Brain microvascular endothelial cell (primary cell): ENCODE results near the gene PAQR5.
"Not testable (repeated sequence)": the region's sequence is repeated elsewhere in the genome, so short reads cannot be mapped to it uniquely, and the experiment has no call there.

Experiments used
- DNase-seq: peaks from one replicate; pipeline ENCODE4 v3.0.0-alpha.2; 2020
- H3K27ac ChIP-seq: fragments of 250-450 bp; sonication (Bioruptor Pico); 2 replicates; pipeline ENCODE4 v1.5.1; 2020; ENCODE audit warnings: mild to moderate bottlenecking, moderate library complexity
- H3K27me3 ChIP-seq: fragments of 250-450 bp; sonication (Bioruptor Pico); replicated peaks from 2 replicates; pipeline ENCODE4 v1.5.1; 2020; ENCODE audit warnings: mild to moderate bottlenecking
- H3K36me3 ChIP-seq: fragments of 250-450 bp; sonication (Bioruptor Pico); replicated peaks from 2 replicates; pipeline ENCODE4 v1.5.1; 2020; ENCODE audit warnings: mild to moderate bottlenecking
- H3K4me3 ChIP-seq: 2 replicates; pipeline ENCODE4 v1.5.1; 2011; ENCODE audit warnings: low read depth, mild to moderate bottlenecking, control low read depth, low read length, moderate library complexity
- CTCF ChIP-seq: IDR thresholded peaks from 2 replicates; pipeline ENCODE4 v1.5.1; 2011; ENCODE audit warnings: low read depth, mild to moderate bottlenecking, moderate library complexity, low read length, control low read depth, inconsistent platforms; ENCODE audit errors: missing control alignments
- in situ Hi-C: cut with HindIII; loops from 2 replicates; pipeline ENCODE4 v1.10.0; 2017; ENCODE audit warnings: low sequenced_read_pairs, low pct_ligation_motif_present

The PAQR5 gene

DNA sequence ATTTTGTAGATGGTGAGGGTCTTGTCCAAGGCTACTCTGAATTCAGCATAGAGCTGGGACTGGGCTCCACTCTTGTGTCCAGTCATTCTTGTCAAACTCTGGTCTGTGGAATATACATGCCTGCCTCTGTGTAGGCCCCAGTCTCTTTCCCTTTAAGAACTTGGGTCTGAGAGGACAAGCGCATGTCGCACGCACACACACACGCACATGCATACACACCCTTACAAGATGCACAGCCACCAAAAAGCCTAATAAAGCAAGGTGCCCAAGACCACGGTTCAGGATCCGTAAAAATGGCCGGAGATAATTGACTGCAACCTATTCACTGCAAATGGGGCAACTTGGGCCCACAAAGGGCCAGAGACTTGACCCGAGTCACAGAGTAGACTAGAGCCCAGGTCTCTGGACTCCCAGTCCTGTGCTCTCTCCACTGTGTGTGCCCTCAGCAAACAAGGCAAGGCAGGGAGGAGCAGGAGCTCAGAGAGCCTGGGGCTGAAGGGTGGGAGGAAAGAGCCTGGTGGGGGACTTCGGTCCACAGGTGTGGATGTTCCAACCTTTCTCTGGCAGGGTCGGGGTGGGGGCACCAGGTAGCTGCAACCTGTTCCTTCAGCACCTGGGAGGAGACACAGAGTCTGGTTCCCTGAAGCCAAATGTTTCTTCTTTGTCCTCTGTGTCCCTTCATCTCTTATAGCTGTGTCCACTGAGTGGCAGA is 914 bp upstream of the PAQR5 start:
- Histone ChIP-seq H3K27ac (no peak overlapping the region), H3K4me3 (no peak overlapping the region), H3K27me3 (no peaks in the 10 kb centered on the region), H3K36me3 (no peaks in the 10 kb centered on the region)
- TF ChIP-seq CTCF = no peak
- DNase-seq = no peak
- in situ Hi-C loops = no loop called here

DNA sequence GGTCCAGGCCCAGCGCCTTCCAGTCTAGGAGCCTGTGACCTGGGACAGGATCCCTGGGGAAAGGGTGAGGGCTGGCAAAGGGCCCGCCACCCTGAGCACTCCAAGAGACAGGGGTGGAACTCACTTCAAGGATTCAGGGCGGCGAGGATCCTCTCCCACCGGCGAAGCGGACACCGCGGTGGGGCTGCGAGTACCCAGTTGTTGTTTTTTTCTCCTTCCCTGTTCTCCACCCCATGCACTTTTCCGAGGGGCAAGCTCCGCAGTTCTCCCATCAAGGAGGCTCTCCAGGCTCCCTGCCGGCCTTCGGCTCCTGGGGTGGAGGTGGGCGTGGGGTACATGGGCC is 387 bp upstream of the PAQR5 start:
- no peak for DNase-seq
- H3K36me3 ChIP-seq = no peaks in the 10 kb centered on the region
- no peak overlapping the region for H3K27ac ChIP-seq
- no peak overlapping the region for H3K4me3 ChIP-seq
- in situ Hi-C loops = no loop called here
- TF ChIP-seq CTCF = no peak
- H3K27me3 ChIP-seq = no peaks in the 10 kb centered on the region

DNA sequence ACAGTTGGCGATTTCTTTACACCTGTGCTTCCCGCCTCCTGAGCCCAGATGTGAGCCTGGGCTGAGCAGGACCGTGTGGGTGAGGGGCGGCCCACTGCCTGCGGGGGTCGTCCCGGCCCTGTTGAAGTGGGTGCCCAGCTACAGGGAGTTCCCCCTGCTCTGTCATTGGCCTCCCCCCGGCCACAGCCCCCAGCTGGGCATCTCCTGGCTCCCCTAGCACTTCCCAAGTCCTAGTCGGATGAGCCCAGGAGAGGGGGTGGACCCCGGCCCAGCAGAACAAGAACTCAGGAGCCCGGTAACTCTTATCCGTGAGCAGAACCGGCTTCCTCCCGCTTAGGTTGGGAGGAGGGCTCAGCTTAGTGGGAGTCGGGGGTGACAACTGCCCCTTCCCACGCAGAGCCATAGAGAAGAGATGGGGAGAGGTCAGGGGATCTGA is 757 bp downstream of the PAQR5 start:
- no peak overlapping the region for H3K27ac ChIP-seq
- in situ Hi-C loops = no loop called here
- TF ChIP-seq CTCF = no peak
- H3K27me3 ChIP-seq = no peaks in the 10 kb centered on the region
- peak overlapping the region; percentile 45 for H3K4me3 ChIP-seq
- H3K36me3 ChIP-seq = no peaks in the 10 kb centered on the region
- DNase-seq = no peak

- no peak for DNase-seq
- TF ChIP-seq CTCF = no peak
- no peaks in the 10 kb centered on the region for H3K36me3 ChIP-seq
- H3K4me3 ChIP-seq = no peak overlapping the region
- in situ Hi-C loops = no loop called here
- H3K27me3 ChIP-seq = no peaks in the 10 kb centered on the region
- H3K27ac ChIP-seq = no peak overlapping the region
Observed at GRCh38 chr15:69299943-69300588, 1.4 kb downstream of the PAQR5 start.

GRCh38 chr15:69301101-69301500 is 2.4 kb downstream of the PAQR5 start:
- H3K4me3 ChIP-seq, H3K36me3 ChIP-seq, H3K27me3 ChIP-seq, H3K27ac ChIP-seq, DNase-seq, in situ Hi-C loops: not testable (repeated sequence)

DNA sequence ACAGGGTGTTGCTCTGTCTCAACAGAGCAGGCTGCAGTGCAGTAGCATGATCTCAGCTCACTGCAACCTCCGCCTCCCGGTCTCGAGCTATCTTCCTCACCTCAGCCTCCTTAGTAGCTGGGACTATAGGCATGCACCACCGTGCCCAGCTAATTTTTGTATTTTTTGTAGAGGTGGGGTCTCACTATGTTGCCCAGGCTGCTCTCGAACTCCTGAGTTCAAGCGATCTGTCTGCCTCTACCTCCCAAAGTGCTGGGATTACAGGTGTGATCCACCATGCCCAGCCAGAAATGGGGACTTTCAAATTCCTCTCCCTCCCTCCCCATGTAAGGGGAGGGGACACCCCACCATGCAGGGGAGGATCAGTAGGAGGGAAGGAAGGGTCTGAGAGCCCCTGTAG is 3.4 kb downstream of the PAQR5 start:
- DNase-seq, in situ Hi-C loops, H3K4me3 ChIP-seq, H3K36me3 ChIP-seq, H3K27ac ChIP-seq, H3K27me3 ChIP-seq: not testable (repeated sequence)

GRCh38 chr15:69302929-69303328 is 4.2 kb downstream of the PAQR5 start:
- Histone ChIP-seq H3K27ac (no peak overlapping the region), H3K36me3 (no peaks in the 10 kb centered on the region), H3K27me3 (no peaks in the 10 kb centered on the region), H3K4me3 (no peak overlapping the region)
- TF ChIP-seq CTCF = no peak
- in situ Hi-C loops = no loop called here
- no peak for DNase-seq
